GM21619 (cell line): ENCODE results near the gene ZFP36.

Experiments used
- ATAC-seq: cut with Tn5 transposase; IDR thresholded peaks from one replicate; pipeline ENCODE4 v1.9.1; 2021; ENCODE audit not compliant: unreplicated experiment

Gene ZFP36

DNA sequence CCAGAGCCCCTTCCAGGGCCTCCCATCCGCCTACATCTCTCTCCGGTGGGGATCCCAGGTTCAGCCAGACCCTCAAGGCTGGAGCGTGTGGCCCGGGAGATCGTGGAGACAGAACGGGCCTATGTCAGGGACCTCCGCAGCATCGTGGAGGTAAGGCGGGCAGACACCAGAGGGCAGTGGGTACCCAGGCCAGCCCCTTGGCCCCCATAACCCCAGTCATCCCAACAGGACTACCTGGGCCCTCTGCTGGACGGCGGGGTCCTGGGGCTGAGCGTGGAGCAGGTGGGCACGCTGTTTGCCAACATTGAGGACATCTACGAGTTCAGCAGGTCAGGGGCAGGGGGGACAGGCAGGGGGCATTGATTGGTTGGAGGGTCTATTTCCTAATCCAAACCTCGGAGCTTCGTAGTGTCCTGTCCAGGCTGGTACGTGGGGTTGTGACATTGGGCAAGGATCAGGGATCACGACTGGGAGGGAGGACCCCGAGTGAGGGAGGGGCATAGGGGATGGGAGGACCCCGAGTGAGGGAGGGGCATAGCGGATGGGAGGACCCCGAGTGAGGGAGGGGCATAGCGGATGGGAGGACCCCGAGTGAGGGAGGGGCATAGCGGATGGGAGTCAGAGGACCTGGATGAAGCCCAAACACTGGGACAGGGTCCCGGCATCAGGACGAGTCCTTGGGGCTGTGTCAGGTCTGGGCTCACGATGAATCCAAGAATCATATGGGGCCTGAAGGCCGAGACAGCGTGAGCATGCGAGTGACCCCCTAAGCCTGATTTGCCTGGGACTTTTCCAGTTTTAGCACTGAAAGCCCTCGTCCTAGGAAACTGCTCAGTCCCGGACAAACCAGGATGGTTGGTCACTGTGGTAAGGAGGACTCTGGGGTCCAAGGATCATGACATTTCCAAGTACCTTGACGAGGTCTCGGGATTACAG, 8.7 kb downstream of the ZFP36 start:
- ATAC-seq = no peak

DNA sequence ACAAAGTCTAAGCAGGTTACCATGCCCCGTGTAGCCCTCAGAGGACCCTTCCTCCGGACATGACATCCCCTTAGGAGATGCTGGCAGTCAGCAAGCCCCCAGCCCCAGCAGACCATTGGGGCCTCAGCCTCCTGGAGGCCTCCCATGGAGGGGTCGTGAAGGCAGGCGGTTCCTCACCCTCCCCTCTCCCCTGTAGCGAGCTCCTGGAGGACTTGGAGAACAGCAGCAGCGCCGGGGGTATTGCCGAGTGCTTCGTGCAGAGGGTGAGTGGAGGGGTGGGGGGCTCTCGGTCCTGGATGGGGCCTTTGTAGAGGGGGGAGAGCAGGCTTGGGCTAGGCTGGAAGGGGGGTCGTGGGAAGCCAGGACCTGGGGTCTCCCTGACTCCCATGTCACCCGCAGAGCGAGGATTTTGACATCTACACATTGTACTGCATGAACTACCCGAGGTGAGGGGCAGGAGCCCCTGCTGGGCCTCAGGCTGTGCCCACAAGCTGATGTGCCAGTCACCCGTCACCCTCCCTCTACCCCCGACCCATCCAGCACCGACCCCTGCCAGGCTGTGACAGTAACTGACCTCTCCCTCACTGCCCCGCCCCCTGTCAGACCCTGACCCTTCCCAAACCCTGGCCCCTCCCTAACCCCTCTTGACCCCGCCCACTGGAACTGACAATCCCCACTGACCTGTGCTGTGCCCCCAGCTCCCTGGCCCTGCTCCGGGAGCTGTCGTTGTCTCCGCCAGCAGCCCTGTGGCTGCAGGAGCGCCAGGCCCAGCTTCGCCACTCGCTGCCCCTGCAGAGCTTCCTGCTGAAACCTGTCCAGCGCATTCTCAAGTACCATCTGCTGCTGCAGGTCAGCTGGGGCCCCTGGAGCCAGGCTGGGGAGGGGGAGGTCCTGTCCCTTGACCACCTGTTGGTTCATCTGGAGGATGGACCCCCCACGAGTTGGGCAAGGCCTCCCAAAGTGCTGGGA, 9.8 kb downstream of the ZFP36 start:
- no peak for ATAC-seq

DNA sequence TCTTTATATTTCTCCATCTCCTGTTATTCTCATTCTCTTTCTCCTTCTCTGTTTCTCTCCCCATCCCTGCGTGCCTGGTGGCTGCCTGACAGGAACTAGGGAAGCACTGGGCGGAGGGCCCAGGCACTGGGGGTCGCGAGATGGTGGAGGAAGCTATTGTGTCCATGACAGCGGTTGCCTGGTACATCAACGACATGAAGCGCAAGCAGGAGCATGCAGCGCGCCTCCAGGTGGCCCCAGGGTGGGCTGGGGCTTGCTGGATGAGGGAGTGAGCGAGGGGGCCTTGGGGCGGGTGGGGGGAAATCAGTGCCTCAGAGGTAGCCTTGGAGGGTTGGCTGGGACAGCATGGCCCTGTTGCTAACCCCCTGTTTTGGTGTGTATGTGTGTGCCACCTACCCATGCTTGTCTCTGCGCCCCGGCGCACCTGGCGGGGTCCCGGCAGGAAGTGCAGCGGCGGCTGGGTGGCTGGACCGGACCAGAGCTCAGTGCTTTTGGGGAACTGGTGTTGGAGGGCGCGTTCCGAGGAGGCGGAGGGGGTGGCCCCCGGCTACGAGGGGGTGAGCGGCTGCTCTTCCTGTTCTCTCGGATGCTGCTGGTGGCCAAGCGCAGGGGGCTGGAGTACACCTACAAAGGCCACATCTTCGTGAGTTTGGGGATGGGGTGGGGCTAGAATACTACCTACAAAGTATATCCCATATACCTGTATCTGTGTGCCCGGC, 11.0 kb downstream of the ZFP36 start:
- ATAC-seq = no peak

DNA sequence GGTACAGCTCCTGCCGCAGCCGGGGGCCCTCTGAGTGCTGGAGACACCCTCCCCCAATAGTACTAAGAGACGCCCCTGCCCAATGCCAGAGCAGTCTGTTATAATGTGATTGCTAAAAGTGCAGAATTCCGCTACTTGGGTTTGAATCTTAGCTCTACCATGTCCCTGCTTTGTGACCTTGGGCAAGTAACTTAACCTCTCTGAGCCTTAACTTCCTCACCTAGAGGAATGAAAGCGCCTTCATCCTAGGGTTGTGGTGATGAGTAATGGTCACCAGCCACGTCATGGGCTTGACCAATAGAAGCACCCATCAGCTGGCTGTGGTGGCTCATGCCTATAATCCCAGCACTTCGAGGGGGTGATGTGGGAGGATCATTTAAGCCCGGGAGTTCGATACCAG, 12.4 kb downstream of the ZFP36 start:
- no peak for ATAC-seq

DNA sequence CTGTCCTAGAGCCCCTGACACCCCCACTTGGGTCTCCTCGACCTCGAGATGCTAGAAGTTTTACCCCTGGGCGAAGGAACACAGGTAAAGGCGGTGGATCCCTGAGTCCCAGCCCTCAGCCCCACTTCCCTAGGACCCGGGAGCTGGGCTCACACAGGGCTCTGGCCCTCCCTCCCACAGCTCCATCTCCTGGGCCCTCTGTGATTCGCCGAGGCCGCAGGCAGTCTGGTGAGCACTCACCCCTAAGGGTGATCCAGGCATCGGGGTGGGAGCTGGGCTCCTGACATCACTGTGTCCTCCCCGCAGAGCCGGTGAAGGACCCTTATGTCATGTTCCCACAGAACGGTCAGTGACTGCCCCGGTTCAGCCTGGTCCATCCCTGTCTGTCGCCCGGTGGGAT, 14.1 kb downstream of the ZFP36 start:
- no peak for ATAC-seq

DNA sequence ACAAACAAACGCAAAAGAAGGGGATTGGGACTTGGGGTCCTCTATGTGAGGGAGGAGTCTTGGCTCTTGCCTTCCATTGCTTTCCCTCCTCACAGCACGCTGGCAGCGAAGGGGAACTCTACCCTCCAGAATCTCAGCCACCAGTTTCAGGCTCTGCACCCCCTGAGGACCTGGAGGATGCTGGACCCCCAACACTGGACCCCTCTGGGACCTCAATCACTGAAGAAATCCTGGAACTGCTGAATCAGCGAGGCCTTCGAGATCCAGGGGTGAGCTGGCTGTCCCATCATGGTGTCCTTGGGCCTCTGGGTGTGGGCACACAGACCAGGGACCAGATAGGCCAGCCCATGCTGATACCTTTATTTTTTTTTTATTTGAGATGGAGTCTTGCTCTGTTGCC, 15.4 kb downstream of the ZFP36 start:
- no peak for ATAC-seq

DNA sequence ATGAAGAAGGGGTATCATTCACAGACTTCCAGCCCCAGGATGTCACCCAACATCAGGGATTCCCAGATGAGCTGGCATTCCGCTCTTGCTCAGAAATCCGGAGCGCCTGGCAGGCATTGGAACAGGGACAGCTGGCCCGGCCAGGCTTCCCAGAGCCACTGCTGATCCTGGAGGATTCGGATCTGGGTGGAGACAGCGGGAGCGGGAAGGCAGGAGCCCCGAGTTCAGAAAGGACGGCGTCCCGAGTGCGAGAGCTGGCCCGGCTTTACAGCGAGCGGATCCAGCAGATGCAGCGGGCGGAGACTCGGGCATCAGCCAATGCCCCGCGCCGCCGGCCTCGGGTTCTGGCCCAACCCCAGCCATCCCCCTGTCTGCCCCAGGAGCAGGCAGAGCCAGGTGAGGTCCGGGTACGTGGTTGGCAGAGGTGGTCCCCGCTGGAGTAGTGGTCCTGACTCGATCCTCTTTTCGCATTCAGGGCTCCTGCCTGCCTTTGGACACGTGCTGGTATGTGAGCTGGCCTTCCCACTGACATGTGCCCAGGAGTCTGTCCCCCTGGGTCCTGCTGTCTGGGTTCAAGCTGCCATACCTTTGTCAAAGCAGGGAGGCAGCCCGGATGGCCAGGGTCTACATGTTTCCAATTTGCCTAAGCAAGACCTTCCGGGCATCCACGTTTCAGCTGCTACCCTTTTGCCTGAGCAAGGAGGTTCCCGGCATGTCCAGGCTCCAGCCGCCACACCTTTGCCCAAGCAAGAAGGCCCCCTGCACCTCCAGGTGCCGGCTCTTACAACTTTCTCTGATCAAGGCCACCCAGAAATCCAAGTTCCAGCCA, 16.8 kb downstream of the ZFP36 start:
- ATAC-seq = no peak

DNA sequence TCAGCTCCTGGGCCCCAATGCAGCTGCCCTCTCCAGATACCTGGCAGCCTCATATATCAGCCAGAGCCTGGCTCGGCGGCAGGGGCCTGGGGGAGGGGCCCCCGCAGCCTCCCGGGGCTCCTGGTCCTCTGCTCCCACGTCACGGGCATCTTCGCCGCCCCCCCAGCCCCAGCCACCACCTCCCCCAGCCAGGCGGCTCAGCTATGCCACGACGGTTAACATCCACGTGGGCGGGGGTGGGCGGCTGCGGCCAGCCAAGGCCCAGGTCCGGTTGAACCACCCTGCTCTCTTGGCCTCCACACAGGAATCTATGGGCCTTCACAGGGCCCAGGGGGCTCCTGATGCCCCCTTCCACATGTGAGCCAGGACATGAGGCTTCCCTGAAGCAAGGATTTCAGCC, 18.3 kb downstream of the ZFP36 start:
- no peak for ATAC-seq

DNA sequence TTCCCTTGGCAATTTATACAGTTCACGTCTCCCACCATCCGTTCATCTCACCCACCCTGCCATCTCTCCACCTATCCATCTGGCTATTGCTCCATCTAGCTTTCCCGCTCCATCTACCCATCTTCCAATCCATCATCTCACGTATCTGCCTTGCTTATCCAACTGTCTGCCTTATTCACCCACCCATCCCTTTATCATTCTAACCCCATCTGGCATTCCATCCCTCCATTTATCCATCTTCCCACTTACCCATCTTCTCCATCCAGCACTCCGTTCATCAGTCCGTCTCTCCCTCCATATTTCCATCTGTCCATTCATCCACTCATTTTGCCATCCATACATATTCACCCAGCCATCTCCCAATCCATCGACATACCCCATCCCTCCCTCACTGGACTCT, 19.1 kb downstream of the ZFP36 start:
- no peak for ATAC-seq

DNA sequence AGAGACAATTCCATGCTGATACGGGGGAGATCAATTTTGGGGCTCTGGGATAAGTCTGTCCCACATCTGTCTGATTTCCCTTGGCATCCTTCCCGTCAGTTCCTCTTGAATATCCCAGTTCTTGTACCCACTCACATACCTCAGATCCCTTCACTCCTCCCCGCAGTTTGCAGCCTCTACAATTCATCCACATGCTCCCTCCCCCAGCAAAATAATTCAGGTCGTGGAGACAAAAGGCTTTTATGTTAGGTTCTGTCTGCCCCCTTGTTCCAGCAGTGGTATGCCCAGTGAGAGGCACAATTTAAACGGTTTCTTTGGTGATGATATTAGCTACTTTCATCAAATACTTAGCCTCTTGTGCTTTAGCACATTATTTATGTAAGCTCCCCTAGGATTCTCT, 19.5 kb downstream of the ZFP36 start:
- no peak for ATAC-seq

DNA sequence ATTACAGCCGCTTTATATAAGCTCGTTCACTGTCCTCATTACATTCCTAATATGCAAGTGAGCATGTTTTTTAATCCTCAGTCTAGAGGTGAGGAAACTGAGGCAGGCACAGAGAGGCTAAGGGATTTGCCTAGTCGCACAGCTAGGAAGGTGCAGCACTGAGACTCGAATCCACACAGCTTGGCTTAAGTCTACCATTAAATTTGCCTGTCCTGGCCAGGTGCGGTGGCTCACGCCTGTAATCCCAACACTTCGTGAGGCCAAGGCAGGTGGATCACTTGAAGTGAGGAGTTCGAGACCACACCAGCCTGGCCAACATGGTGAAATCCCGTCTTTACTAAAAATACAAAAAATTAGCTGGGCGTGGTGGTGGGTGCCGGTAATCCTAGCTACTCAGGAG, 21.1 kb downstream of the ZFP36 start:
- no peak for ATAC-seq

DNA sequence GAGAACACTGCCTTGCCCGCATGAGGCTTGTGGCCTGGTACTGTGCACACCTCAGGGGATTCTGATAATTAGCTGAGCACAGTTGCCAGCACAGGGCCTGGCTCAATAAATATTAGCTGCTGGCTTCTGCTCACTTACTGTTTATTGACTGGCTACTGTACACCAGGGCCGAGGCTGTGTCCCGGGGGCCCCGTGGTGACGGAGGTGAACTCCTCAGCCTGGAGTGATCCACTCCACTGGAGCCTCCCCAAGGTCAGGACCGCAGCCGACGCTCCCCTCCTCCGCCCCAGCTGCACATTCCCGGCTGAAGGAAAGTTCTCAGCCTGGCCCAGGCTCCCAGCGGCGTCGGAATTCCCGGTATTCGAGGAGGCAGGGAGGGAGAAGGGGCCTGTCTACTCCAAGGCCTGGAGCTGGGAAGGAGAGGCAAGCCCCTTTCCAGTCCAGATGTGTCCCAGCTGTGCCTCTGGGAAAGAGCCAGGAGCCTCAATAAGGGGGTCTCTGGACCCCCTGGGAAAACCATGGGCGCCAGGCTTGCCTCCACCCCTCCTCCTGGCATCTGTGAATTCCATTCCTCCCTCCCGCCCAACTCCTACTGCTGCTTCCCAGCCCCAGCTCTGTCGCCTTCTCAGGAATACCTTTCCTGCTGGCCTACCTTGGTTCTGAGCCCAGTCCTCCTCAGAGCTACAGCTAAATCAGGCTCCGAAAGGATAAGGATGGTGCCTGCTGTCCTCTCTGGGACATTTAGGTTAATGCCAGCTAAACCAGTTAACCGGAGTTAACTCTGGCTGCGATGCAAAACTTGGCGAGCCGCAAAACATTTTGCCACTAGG, 21.9 kb downstream of the ZFP36 start:
- ATAC-seq = no peak

DNA sequence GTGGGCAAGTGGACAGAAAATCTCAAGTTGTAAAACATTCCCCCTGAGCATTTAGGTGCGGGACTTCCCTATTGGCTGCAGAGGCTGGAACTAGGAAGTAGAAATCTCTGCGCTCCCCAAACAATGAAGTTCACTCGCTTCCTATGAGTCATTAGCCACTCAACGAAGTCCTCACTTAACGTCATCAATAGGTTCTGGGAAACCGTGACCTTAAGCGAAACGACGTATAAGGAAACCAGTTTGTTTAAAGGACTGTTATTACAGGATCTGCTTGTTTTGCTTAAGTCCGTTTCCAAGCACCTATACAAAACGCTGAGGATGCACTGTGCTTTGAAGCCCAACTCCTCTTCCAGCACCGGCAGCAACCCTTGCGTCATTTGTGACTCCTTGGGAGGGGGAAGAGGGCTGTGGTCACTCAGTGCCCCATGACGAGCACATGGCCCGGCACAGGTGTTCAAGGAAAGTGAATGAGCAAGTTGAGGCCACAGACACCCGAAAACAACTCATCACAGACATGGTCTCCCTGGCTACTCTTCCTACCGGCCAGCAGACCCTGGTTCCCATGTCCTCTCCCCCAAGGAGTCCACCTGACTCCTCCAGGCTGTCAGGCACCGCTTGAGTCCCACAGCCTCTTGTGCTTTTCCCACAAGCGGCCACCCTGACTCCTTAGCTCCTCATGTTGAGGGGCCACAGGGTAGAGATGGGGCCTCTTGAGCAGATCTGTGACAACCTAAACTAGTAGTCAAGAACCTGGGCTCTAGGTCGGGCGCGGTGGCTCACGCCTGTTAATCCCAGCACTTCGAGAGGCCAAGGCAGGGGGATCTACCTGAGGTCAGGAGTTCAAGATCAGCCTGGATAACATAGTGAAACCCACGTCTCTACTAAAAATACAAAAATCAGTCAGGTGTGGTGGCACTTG, 24.3 kb downstream of the ZFP36 start:
- ATAC-seq = peak; percentile 58

DNA sequence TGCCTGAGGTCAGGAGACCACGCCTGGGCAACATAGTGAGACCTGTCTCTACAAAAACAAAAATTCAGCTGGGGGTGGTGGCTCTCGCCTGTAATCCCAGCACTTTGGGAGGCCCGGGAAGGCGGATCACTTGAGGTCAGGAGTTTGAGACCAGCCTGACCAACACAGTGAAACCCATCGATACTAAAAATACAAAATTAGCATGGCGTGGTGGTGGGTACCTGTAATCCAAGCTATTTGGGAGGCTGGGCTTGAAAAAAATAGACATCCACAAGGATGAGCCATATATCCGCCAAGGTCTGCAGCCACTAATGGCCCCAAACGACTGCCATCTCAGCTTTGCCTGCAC, 26.0 kb downstream of the ZFP36 start:
- no peak for ATAC-seq

DNA sequence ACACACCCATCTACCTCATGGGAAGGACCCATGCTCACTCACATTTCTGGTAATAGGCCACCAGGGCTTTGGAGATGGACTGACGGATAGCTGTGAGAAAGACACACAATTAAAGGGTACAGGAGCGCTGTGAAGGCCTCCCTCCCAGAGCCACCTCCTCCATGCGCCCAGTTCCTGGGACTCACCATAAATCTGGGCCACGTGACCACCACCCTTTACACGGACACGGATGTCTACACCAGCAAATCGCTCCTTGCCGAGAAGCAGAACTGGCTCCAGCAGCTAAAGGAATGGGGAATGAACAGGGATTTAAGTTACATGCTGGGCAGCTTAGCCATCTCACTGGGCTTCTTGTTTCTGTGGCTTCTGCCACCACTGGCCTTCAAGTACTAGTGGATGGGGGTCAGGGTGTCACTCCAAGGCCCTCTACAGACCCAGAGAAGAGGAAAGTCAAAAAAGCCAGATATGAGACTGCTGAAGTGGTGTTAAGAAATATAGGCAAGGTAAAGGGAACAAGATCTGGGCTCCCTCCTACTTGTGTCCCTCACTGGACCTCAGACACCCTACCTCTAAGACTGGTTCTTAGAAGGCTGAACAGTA, 26.9 kb downstream of the ZFP36 start:
- ATAC-seq = no peak

DNA sequence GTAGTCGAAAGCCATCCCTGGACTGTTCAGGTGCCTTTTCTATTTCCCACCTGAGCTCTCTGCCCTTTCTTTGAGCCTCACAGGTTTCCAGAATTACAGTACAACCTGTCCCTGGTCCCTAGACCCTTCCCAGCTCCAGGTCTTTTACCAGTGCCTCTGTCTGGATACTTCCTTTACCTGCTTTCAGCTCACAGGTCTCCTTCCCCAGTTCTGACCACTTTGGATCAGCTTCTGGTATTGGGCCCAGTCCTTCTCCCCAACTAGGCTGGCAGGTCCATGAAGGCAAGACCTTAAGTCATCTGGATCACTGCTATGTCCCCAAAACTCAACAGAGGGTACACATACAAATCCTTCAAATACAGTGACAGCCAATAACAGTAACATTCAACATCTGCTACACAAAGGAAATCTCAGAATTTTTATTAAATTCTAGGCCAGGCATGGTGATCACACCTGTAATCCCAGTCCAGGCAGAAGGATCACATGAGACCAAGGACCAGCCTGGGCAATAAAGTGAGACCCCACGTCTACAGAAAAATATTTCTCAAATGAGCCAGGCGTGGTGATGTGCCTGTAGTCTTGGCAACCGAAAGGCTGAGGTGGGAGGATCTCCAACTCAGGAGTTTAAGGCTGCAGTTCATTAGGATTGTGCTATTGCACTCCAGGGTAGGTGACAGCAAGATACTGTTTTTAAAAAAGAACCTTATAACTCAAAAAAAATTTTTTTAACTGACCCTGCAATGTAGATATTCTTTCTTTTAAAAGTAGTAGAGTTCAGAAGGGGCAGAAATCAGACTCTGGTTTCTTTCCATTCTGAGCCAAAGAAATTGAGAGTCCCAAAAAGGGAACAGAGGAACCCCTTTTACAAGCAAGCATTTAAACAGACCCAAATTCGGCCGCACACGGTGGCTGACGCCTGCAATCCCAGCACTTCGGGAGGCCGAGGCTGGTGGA, 27.8 kb downstream of the ZFP36 start:
- ATAC-seq = no peak
